ENCODE results near the gene CACNA1H. TPM values are rescaled to one million over a fixed set of nuclear protein-coding genes. Genes with fewer than 3 reads are reported as not detected.

The CACNA1H gene
- total RNA-seq, 1 donor from 2014 or later: 6.7 TPM

GRCh38 chr16:1193825-1194581, 41.1 kb downstream of the CACNA1H start:
- TF ChIP-seq CTCF (IDR thresholded peaks at IDR 0.05; ENCODE audit: insufficient read depth, low read length, poor library complexity, severe bottlenecking): no peak
- DNase-seq (ENCODE audit: low read depth): no peak
- Histone ChIP-seq H3K36me3 (ENCODE audit: control insufficient read depth, insufficient read depth, low read length) (no peaks in the 10 kb centered on the region), H3K4me3 (ENCODE audit: low read depth, low read length) (no peak overlapping the region), H3K27me3 (ENCODE audit: control insufficient read depth, insufficient read depth, low read length) (peaks cover 14% of the 10 kb centered on the region)

- H3K27me3 ChIP-seq (ENCODE audit: control insufficient read depth, insufficient read depth, low read length): peaks cover 14% of the 10 kb centered on the region
- no peak for DNase-seq (ENCODE audit: low read depth)
- peak; percentile 72 for TF ChIP-seq CTCF (IDR thresholded peaks at IDR 0.05; ENCODE audit: insufficient read depth, low read length, poor library complexity, severe bottlenecking)
- H3K4me3 ChIP-seq (ENCODE audit: low read depth, low read length): no peak overlapping the region
- H3K36me3 ChIP-seq (ENCODE audit: control insufficient read depth, insufficient read depth, low read length): no peaks in the 10 kb centered on the region
These were observed 41.9 kb downstream of the CACNA1H start for GRCh38 chr16:1194665-1195392.

GRCh38 chr16:1195393-1195666, 42.4 kb downstream of the CACNA1H start:
- Histone ChIP-seq H3K27me3 (ENCODE audit: control insufficient read depth, insufficient read depth, low read length) (peaks cover 14% of the 10 kb centered on the region), H3K4me3 (ENCODE audit: low read depth, low read length) (no peak overlapping the region), H3K36me3 (ENCODE audit: control insufficient read depth, insufficient read depth, low read length) (no peaks in the 10 kb centered on the region)
- no peak for TF ChIP-seq CTCF (IDR thresholded peaks at IDR 0.05; ENCODE audit: insufficient read depth, low read length, poor library complexity, severe bottlenecking)
- no peak for DNase-seq (ENCODE audit: low read depth)

- no peak for DNase-seq (ENCODE audit: low read depth)
- Histone ChIP-seq H3K27me3 (ENCODE audit: control insufficient read depth, insufficient read depth, low read length) (peaks cover 14% of the 10 kb centered on the region), H3K4me3 (ENCODE audit: low read depth, low read length) (no peak overlapping the region), H3K36me3 (ENCODE audit: control insufficient read depth, insufficient read depth, low read length) (no peaks in the 10 kb centered on the region)
- TF ChIP-seq CTCF (IDR thresholded peaks at IDR 0.05; ENCODE audit: insufficient read depth, low read length, poor library complexity, severe bottlenecking): no peak
These were observed 43.6 kb downstream of the CACNA1H start for GRCh38 chr16:1196494-1196893.

- peaks cover 14% of the 10 kb centered on the region for H3K27me3 ChIP-seq (ENCODE audit: control insufficient read depth, insufficient read depth, low read length)
- TF ChIP-seq CTCF (IDR thresholded peaks at IDR 0.05; ENCODE audit: insufficient read depth, low read length, poor library complexity, severe bottlenecking): no peak
- H3K36me3 ChIP-seq (ENCODE audit: control insufficient read depth, insufficient read depth, low read length): no peaks in the 10 kb centered on the region
- no peak for DNase-seq (ENCODE audit: low read depth)
- no peak overlapping the region for H3K4me3 ChIP-seq (ENCODE audit: low read depth, low read length)
These were observed 44.4 kb downstream of the CACNA1H start for GRCh38 chr16:1197237-1197866.
